ENCODE measurements around the gene KCNK16.

GRCh38 chr6:39304951-39305350 is 17.6 kb downstream of the KCNK16 start:
- TF ChIP-seq POLR2A (IDR thresholded peaks at IDR 0.05) (no peak), EP300 (IDR thresholded peaks at IDR 0.05) (no peak)
